Measurements from ENCODE around the gene COL23A1.
"Not testable (repeated sequence)": the region's sequence is repeated elsewhere in the genome, so short reads cannot be mapped to it uniquely, and the experiment has no call there.

Gene COL23A1

DNA sequence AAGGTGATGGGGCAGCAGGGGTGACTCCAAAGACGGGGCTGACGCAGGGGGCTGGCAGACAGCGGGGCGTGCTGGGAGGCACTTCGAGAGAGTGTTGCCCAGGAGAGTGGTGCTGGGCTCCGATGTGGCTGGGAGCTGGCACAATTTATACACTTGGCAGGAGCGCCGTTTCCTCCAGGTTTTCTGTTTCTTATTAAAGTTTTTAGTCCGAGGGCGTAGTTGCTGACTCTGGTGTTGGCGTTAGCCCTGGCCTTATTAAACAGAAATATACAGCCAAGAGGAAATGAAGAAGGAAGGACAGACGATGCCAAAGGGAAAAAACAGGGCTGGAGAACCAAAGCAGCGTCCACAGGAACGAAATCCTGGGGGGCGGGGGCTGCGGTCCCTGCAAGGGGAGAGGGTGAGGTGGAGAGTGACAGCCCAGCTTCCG is 218.0 kb downstream of the COL23A1 start:
- no peak for DNase-seq

DNA sequence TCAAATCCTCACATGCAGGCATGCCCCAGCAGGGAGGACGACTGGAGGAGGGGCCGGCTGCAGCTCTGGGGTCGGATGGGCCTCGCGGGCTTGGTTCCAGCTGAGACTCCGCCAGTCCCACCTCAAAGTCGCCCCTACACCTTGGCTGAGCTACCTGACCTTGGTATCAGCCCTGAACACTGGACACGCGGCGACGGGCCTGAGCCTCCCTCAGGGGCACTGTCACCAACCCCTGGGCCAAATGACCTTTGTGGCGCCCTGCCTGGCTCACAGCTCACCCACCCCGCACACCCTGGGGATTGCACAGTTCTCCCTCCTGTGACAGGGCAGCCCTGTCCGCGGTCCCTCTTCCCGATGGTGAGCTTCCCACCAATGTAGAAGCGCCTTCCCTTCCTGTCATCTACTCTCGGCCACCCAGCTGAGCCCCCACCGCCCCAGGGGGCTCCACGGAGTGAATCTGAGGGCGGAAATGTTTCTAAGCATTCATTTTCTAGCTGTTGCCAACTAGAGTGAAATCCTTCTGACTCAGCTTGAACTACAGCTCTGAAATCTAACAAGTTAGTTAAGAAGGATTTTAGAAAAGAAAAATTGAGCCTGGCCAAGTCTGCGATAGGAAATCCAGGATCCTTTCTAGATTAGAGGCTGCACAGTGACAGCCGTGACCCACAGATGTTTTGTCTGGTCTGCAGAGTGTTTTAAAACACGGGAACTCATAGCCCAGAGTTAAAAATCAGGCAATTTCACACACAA is 218.7 kb downstream of the COL23A1 start:
- no peak for DNase-seq

DNA sequence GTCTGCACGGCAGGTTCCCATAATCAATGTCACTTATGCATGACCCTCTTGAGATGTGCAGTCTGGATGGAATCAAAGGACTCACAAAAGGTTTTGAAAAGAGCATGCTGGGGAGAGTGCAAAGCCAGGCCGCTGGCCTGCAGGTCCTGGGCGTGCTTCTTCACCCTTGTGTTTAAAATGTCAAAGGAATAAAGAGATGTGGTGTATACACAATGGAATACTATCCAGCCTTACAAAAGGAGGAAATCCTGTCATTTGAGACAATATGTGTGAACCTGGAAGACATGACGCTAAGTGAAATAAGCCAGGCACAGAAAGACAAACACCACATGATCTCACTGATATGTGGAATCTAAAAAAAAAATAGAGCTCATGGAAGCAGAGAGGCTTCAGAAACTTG is 220.1 kb downstream of the COL23A1 start:
- no peak for DNase-seq

DNA sequence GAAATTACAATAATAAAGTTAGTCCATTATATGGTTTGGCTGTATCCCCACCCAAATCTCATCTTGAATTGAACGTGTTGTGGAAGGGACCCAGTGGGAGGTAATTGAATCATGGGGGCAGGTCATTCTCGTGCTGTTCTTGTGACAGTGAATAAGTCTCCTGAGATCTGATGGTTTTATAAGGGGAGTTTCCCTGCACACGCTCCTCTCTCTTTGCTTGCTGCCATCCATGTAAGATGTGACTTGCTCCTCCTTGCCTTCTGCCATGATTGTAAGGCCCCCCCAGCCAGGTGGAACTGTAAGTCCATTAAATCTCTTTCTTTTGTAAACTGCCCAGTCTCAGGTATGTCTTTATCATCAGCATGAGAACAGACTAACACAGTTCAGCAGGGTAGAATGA is 220.7 kb downstream of the COL23A1 start:
- not testable (repeated sequence) for DNase-seq

DNA sequence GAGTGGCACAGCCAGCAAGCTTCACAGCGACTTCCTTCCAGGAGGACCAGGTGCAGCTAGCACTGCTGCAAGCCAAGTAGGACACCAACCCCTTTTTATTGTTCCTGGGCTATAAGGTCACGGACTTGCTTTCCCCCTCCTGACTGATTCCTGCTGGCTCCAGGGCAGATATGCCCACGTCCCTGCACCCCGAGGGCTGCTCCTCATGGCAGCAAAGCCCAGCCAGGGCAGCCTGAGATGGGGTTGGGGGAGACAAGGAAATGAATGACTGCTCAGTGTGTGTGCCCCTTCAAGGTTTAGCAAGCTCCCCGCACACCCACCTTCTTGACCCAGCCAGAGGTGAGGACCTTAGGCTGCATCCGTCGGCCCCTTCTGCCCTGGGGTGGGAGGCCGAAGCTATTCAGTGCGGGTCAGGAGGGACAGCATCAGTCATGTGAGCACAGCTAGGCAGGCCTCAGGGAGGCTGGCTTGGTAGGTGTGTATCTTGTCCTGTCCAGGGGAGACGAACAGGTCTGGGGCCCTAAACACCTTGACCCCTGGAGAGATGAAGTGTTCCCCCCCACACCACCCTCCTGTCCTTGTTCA is 221.4 kb downstream of the COL23A1 start:
- DNase-seq = no peak

DNA sequence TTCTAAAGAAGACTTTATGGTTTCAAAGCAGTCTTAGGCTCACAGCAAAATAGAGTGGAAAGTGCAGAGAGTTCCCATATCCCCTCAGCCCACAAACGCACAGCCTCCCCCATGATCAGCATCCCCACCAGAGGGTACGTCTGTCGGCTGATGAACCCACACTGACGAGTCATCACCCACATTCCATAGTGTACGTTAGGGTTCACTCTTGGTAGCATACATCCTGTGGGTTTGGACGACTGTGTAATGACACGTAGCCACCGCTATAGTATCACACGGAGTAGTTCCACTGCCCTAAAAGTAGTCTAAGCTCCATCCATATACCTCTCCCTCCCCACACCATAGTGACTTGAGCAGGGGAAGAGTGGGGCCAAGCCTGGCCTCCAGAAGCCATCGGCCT is 221.9 kb downstream of the COL23A1 start:
- DNase-seq = no peak

DNA sequence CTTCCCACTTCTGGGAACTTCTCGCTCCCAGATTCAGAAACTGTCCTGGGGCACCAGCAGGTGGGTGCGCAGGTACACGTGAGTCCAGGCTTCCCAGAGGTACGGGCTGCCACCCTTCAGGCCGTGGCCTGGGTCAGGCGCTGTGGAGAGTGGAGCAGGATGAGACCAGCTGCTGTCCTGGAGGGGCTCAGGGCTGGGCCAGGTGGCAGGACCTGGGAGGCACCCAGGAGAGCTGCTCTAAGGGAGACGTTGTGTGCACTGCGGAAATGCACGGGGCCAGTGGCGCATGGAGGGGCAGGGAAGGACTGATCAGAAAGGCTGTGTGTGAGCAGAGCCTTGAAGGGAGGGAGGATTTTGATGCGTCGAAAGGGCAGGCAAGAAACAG is 222.5 kb downstream of the COL23A1 start:
- DNase-seq = no peak

DNA sequence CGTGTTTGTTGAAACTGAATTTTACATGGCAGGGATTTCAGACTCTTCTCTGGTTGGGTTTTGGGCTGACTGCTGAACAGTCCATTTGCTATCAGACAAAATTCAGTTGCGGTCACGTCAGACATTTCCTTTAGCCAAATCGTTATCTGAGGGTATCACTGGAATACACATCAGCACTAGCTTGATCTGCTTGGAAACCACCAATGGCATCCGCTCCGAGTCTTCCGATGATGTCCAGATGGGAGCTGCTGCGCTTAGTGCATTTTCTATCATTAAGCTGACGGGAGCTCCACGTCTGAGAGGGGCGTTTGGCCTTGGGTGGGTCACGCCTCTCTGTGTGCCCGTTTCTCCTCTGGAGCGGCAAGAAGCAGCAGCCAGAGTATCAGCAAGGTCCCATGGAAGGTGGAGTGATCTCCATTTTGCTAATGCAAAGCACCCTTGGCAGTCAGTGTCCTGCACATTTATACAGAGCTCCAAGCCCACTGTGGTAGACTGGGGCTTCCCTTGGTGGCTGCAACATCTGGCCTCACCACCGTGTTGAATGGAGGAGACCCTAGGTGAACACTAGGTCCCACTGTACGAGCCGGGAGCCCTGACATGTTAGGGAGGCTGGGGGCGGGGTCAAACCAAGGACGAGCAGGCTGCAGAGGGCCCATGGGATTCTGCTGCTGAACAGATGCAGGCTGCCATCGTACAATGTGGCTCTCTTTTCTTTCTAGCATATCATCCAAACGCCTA is 223.0 kb downstream of the COL23A1 start:
- no peak for DNase-seq

DNA sequence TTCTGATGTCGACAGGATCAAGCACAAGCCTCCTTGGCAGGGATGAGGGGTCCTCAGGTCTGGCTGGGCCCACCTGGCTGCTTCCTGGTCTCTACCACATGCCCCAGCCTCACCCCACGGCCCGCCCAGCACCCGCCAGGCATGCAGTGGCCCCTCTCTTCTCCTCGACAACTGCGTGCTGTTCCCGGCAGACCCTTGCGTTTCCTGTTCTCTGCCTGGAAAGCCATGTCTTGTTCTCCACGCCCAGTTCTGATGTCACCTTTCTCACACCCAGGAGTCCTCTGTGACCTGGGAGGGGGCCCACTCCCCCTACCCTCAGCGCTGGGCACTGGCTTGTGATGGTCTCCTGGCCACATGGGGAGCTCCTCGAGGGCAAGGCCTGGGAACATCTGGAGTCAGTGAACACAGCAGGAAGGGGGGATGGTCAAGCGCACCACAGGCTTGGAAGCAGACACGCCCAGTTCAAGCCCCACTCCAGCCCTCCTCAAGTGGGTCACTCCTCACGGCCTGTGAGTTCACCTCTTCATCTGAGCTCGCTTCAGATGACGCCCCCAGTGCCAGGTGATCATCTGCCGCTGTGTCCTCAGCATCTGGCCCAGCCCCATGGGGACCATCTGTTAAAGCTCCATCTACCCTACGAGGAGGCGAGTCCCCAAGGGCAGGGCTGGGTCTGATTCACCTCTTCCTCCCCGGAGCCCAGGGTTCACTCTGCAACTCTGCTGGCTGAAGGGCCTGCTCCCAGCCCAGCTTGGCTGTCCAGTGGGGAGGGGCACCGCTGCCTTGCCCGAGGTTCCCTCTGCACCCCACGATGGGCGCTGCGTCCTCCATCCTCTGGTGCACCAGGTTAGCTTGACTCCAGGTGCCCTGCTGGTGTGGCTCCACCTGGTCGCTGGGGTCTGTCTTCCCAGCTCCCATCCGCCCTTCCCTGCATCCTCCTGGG is 224.4 kb downstream of the COL23A1 start:
- DNase-seq = no peak

DNA sequence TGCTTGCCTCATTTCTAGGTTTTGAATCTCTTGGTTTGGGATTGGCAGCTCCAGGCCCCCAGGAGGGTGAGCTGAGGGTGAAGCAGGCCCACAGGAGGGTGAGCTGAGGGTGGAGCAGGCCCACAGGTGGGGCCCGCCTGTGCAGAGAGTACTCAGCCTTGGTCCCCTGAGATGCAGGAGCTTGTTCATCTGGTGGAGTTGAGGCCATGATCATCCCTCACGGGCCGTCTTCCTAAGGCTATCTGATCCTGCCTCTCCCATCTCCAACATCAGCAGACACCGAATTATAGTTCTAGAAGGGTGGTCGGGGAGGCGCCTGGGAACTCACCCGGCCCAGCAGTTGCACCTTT is 225.9 kb downstream of the COL23A1 start:
- DNase-seq = no peak

DNA sequence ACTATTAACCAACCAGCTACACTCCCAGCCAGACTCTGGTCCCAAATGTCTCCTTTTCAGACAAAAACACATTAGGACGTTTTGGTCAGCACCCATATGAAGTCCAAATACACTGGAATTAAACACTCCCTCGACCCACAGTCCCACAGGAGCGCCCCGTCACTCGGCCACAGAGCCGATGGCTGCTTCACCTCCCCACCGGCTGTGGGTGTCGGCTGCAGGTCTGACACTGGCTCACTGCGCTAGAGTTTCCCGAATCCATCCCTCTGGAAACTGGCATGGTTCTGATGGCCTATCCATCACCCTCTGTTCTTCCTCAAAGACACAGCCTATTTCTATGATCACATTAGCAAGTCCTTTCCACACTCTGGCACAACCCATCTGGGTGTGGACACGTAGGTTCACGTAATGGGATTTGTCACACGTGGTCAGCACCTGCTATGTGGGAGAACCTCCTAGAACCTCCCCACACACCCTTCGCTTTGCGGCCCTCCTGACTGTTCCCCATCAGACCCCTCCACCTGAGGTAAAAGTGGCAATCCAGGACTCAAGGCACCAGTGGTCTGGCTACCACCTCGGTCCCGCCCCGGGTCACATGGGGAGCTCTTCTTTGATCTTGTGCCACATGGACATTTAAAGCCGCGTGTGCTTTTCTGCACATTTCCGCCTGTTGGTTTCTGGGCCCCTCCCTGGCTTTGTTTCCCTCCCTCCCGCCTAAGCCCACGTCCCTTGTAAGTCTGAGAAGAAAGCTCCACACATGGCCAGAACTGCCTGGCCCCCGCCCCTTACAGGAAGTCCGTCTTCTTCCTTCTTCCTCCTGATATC is 226.5 kb downstream of the COL23A1 start:
- DNase-seq = no peak

DNA sequence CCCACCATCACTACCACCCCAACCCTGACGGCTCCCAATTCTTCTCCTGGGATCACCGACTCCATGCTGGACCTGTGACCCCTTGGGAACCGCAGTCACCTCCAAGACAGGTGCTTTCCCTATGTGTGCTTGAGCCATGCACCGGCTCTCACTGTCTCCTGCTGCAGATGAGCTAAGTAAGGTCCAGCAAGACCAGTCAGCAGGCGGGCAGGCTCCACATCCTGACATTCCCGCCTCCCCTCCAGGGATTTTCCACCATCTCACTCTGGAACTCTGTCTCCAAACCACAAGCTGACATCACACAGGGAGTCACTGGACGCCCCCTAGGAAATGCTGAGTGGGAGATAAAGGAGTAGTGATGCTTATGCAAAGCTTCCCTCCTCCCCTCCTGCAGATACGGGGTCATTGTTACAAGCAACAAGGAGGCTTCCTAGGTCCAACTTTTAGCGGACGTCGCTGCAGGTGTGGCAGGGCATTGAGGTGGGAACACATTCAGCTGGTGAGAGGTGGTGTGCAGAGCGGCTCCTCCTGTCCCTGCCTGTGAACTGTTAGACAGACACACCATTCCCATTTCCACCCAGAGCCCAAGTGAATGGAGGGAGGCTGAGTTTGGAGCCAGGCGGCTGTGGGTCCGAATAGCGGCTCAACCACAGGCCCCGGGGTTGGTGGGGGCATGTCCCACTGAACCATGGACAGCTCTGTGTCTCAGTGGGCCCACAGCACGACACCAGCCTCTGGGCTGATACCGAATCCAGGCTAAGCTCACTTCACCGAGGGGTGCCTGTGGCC is 228.3 kb downstream of the COL23A1 start:
- no peak for DNase-seq

DNA sequence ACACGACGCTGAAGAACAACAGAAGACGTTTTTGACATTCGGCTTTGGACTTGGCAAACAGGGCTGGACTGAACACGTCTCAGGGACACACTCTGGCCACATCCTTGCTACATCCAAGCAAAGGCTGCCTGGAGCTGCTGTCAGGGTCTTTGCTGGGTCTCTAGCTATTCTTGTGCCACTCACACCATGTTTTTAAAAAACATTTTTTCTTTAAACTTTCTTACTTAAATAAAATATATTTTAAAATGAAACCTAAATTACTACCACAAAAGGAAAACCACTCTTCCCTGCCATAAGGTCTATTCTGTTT is 229.3 kb downstream of the COL23A1 start:
- DNase-seq = no peak

DNA sequence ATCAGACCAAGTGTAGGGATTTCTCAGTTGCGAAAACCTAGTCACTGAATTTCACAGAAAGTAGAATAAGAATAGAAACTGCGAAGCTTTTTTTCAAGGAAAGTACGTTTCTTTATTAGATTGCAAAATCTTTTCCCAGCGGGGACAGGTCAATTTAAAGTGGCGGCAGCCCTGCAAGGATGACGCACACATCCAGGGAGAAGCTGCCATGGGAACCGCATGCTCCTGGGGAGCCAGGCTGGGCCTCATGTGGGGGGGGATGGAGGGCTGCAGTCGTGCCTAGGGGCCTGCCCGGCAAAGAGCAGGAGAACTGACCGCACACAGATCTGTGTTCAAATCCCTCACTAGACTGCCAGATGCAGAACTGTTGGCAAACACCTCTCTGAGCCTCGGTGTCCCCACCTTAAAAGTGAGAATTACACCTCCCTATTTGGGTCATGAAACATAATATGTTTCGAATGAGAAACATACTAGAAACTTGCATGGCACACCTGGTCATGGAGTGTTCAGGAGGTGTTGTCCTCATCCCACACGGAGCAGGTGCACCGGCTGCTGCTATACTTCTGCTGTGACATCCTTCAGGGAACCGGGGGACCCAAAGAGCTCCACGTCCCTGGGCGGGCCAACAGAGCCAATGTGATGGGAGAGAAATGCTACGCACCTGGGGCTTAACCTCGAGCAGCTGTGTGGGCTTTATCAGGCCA is 229.8 kb downstream of the COL23A1 start:
- no peak for DNase-seq

DNA sequence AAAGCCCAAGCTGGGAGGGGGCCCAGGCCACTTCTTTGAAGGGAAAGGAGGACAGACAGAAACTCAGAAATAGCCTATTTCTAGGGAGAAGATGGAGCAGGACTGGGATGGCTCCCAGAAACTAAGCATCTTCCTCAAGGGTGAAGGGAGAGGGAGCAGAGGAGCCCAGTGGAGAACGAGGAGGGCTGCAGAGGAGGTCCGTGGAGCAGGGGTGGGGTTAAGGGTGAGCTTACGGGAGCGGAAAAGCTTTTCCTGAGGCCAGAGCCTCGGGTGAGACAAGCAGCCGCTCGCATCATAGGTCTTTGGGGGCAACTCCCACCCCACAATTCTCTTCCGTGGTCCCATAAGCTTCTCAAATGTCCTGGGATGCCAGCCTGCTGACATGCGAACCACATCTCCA is 230.5 kb downstream of the COL23A1 start:
- no peak for DNase-seq

DNA sequence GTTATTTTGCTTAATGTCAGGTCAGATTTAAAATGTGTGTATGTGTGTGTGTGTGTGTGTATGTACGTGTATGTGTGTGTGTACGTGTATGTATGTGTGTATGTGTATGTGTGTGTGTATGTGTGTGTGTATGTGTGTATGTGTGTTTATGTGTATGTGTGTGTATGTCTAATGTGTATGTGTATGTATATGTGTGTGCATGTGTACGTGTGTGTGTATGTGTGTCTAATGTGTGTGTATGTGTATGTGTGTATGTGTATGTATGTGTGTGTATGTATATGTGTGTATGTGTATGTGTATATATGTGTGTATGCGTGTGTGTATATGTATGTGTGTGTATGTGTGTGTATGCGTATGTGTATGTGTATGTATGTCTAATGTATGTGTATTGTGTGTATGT is 232.5 kb downstream of the COL23A1 start:
- DNase-seq = no peak

DNA sequence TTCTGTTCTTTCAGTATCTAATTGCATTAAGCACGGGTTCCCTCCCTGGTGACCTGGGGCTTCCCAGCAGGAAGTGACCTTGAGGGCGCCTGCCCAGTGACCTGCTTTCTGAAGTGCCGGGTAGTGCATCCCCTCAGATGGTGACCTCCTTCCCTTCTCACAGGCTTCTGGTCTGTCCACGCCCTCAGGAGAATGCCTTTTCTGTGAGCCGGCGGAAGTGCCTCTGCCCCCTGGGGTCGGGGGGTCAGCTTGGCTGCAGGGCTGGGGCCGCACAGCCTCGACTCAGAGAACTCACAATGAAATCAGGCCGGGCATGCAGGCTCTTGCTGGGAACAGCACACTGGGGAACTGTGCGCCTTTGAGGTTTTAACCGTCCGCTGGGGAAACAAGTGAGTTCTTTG is 233.1 kb downstream of the COL23A1 start:
- DNase-seq = no peak

DNA sequence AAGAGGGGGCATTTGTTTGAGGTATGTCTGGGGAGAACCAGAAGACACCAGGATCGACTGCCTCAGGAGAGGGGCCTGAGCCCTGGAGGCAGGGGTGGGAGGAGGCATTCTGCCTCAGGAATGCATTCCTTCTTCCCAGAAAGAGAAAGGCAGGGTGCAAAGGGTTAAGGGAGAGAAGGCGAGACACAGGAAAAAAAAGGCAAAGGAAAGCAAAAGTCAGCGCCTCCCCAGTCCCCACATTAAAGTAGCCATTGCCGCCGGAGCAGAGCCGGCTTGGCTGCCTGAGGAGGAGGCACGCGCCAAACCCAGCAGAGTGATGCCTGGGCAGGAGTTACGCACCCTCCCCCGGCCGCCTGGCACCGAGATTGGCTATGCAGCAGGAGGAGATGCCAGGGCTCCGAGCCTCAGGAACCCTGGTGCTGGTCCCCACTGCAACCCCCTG is 233.7 kb downstream of the COL23A1 start:
- no peak for DNase-seq

DNA sequence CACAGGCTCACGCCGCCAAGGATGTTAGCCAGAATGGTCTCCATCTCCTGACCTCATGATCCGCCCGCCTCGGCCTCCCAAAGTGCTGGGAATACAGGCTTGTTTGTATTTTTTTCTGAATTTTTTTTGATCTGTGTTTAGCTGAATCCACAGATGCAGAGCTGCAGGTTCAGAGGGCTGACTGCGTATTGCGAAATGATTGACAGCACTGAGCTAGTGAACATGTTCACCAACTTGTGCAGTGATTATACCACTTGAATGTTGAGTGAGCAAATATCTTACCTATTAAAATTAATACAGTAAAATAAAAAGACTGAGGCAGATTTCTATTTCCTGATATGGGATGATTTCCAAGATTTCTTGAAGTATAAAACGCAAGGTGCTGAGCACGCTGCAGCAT is 234.5 kb downstream of the COL23A1 start:
- DNase-seq = no peak

DNA sequence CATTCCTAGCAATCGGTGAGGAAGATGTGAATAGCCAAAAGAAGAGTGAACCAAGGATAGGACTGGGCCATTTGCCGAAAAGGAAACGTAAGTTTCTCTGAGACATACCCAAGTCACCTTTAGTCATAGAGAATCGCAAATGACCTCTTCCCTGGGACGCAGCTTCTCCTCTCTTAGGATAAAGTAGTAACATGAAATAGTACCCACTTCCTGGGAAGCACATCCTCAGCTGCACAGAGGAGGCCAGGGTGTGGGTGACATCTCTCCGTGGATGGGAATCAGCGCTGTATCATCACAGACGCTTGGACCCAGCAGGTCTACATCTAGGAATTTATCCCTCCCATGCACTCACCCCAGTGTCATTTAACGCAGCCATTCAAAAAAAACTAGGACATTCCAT is 236.7 kb downstream of the COL23A1 start:
- no peak for DNase-seq

DNA sequence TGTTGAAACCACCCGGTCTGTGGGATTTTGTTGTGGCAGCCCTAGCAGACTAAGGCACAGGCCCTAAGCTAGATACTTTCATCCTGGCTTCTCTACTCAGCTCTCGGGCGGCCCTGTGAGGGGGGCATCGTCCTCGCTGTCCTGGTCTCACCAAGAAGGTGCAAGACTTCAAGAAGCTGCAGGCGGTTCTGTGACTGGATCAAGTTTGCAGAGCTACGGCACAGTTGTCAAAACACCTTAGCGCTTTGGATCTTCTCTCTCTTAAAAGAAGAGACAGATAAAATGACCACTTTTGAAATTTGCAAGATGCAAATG is 238.2 kb downstream of the COL23A1 start:
- DNase-seq = no peak

Measured in NCI-H1048 (cell line).